HepG2 (cell line): ENCODE data around the gene ECM1. TPM values are rescaled to one million over a fixed set of nuclear protein-coding genes. Genes with fewer than 3 reads are reported as not detected.
A peak's percentile ranks its signal among the peaks of the same experiment; 100 is the strongest.

Source experiments
- AGO1 ChIP-seq: fragments of 200-400 bp; formaldehyde crosslinking; IDR thresholded peaks from 2 replicates; pipeline ENCODE4 v1.6.1; 2017; ENCODE audit warnings: mild to moderate bottlenecking, low read depth, low read length, moderate library complexity; ENCODE audit not compliant: poor library complexity, severe bottlenecking
- ARNTL ChIP-seq: sonication (generic); formaldehyde crosslinking; IDR thresholded peaks from 2 replicates; pipeline ENCODE4 v1.4.0; 2020; ENCODE audit warnings: mild to moderate bottlenecking, missing genetic modification reagents
- ATF3 ChIP-seq: sonication (generic); formaldehyde crosslinking; IDR thresholded peaks from 2 replicates; pipeline ENCODE4 v1.4.0; 2020; ENCODE audit warnings: missing genetic modification reagents
- GMEB2 ChIP-seq: IDR thresholded peaks from 2 replicates; pipeline ENCODE4 v1.6.1; 2016; ENCODE audit warnings: missing biosample characterization, missing genetic modification reagents, low read depth
- HOXA9 ChIP-seq: sonication (generic); formaldehyde crosslinking; IDR thresholded peaks from 2 replicates; pipeline ENCODE4 v1.8.1; 2022; ENCODE audit warnings: missing genetic modification reagents, mild to moderate bottlenecking, moderate library complexity, borderline replicate concordance
- KMT2A ChIP-seq: sonication (generic); formaldehyde crosslinking; IDR thresholded peaks from 2 replicates; pipeline ENCODE4 v1.4.0; 2020; ENCODE audit warnings: missing genetic modification reagents
- RCOR2 ChIP-seq: IDR thresholded peaks from 2 replicates; pipeline ENCODE4 v1.6.1; 2016; ENCODE audit warnings: missing biosample characterization, missing genetic modification reagents
- REPIN1 ChIP-seq: sonication (generic); formaldehyde crosslinking; IDR thresholded peaks from 2 replicates; pipeline ENCODE4 v1.8.0; 2022; ENCODE audit warnings: missing genetic modification reagents, low read depth, mild to moderate bottlenecking, borderline replicate concordance
- SMAD9 ChIP-seq: sonication (generic); formaldehyde crosslinking; IDR thresholded peaks from 2 replicates; pipeline ENCODE4 v1.5.1; 2020; ENCODE audit warnings: mild to moderate bottlenecking, missing genetic modification reagents
- TFDP1 ChIP-seq: IDR thresholded peaks from 2 replicates; pipeline ENCODE4 v1.6.1; 2016; ENCODE audit warnings: missing compliant biosample characterization, missing genetic modification reagents, borderline replicate concordance
- ZFP37 ChIP-seq: sonication (generic); formaldehyde crosslinking; IDR thresholded peaks from 2 replicates; pipeline ENCODE4 v1.4.0; 2020; ENCODE audit warnings: missing genetic modification reagents, borderline replicate concordance
- ZNF296 ChIP-seq: sonication (generic); formaldehyde crosslinking; conservative IDR thresholded peaks from 2 replicates; pipeline ENCODE4 v1.5.0; 2020; ENCODE audit warnings: mild to moderate bottlenecking, missing genetic modification reagents
- ZNF639 ChIP-seq: conservative IDR thresholded peaks from 2 replicates; pipeline ENCODE4 v1.6.1; 2018; ENCODE audit warnings: missing genetic modification reagents
- ZNF652 ChIP-seq: IDR thresholded peaks from 2 replicates; pipeline ENCODE4 v1.6.1; 2016; ENCODE audit warnings: low read depth, borderline replicate concordance
- polyA plus RNA-seq, 8 experiments: library from polyadenylated mRNA; depleted of rRNA in 3 of 8; stranded (reverse) in 7 of 8; unstranded in 1 of 8; fragments of >200 nt; fragmentation: Illumina TruSeq in 4 of 8; extraction: Trizol in 4 of 8; gene quantifications; 2 replicates each; pipeline versions ENCODE4 v1.2.1 to v1.2.3, GENCODE V29; 2011 to 2016; ENCODE audit warnings: low read depth in 4 of 8, missing spikeins in 1 of 8, mixed read lengths in 1 of 8; ENCODE audit not compliant: insufficient read depth in 1 of 8
- total RNA-seq, 5 experiments: library from RNA; depleted of rRNA; stranded (reverse); fragments of >200 nt; fragmentation: Illumina TruSeq; extraction: Trizol; gene quantifications; 2 replicates each; pipeline ENCODE4 v1.2.3, GENCODE V29; 2016; ENCODE audit warnings: low read depth in 1 of 5
- TF ChIP-seq, protein P1 (sequence below): sonication (generic); formaldehyde crosslinking; IDR thresholded peaks from 2 replicates; pipeline ENCODE4 v1.8.0; 2022; ENCODE audit warnings: mild to moderate bottlenecking, missing genetic modification reagents, borderline replicate concordance
- TF ChIP-seq, protein P2 (sequence below): sonication (generic); formaldehyde crosslinking; IDR thresholded peaks from 2 replicates; pipeline ENCODE4 v1.4.0; 2020; ENCODE audit warnings: missing genetic modification reagents
- TF ChIP-seq, protein P3 (sequence below): sonication (generic); formaldehyde crosslinking; IDR thresholded peaks from 2 replicates; pipeline ENCODE4 v1.4.0; 2020; ENCODE audit warnings: missing genetic modification reagents
- TF ChIP-seq, protein P4 (sequence below): sonication (generic); formaldehyde crosslinking; IDR thresholded peaks from 2 replicates; pipeline ENCODE4 v1.8.1; 2023; ENCODE audit warnings: missing genetic modification reagents, inconsistent platforms, borderline replicate concordance

The ECM1 gene
- total and polyA plus RNA-seq, 2 of the 13 experiments (the other 11 are each of a cell fraction or from before 2014, with no cell fraction given): 0.42 to 1.0 TPM

DNA sequence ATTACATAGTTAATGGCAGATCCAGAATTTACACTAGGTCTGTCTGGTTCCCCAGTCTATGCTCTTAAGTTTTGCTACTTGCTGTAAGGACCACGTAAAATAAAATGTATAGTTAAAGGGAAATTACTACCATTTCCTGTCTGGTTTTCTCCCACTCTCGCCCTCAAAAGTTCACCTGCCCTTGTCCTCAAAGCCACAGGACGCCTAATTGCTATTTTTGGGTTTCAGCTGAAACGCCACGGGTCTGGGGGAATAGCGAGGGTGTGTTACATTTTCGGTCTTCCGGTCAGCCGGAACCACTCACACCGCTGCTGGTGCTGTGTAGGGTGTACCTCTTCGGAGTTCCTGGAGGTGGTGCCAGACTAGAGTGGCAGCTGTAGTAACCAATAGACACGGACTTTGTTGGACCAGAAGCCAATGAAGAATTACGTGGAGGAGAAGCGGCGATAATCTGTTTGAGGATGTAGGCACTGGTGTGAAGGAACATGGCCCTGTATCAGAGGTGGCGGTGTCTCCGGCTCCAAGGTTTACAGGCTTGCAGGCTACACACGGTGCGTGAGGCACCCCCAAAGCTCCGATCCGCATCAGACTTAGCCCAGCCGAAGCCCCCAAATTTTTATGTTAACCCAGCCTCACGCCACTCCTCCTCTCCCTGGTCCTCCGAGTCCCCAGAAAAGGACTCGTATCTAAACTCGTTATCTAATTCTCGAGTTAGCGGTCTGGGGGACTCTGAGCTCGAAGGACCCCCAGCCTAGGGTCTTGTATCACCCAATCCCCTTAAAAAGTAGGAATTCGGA is 20.7 kb upstream of the ECM1 start, which contains the start of gene TARS2 (continued):
- TF ChIP-seq GMEB2 (CRISPR knock-in tag) (peak; percentile 62), ATF3 (CRISPR knock-in tag) (0 out of 2 replicates have a peak, but pooled peaks have one; percentile 30), ZNF296 (0 out of 2 replicates have a peak, but pooled peaks have one; percentile 54), KMT2A (CRISPR knock-in tag) (peak; percentile 97), REPIN1 (peak; percentile 97), RCOR2 (CRISPR knock-in tag) (0 out of 2 replicates have a peak, but pooled peaks have one; percentile 44), SMAD9 (0 out of 2 replicates have a peak, but pooled peaks have one; percentile 42), ARNTL (CRISPR knock-in tag) (no peak), TFDP1 (CRISPR knock-in tag) (peak; percentile 79; the same call in 1 of the 2 replicates), ZNF652 (CRISPR knock-in tag) (peak; percentile 32; the same call in 1 of the 2 replicates), AGO1 (no peak), HOXA9 (CRISPR knock-in tag) (no peak), ZNF639 (CRISPR knock-in tag) (peak; percentile 53; the same call in 1 of the 2 replicates), ZFP37 (CRISPR knock-in tag) (peak; percentile 70)
- TF ChIP-seq, protein P1, sequence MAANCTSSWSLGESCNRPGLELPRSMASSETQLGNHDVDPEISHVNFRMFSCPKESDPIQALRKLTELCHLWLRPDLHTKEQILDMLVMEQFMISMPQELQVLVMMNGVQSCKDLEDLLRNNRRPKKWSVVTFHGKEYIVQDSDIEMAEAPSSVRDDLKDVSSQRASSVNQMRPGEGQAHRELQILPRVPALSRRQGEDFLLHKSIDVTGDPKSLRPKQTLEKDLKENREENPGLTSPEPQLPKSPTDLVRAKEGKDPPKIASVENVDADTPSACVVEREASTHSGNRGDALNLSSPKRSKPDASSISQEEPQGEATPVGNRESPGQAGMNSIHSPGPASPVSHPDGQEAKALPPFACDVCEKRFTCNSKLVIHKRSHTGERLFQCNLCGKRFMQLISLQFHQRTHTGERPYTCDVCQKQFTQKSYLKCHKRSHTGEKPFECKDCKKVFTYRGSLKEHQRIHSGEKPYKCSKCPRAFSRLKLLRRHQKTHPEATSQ: peak; percentile 86
- TF ChIP-seq, protein P2, sequence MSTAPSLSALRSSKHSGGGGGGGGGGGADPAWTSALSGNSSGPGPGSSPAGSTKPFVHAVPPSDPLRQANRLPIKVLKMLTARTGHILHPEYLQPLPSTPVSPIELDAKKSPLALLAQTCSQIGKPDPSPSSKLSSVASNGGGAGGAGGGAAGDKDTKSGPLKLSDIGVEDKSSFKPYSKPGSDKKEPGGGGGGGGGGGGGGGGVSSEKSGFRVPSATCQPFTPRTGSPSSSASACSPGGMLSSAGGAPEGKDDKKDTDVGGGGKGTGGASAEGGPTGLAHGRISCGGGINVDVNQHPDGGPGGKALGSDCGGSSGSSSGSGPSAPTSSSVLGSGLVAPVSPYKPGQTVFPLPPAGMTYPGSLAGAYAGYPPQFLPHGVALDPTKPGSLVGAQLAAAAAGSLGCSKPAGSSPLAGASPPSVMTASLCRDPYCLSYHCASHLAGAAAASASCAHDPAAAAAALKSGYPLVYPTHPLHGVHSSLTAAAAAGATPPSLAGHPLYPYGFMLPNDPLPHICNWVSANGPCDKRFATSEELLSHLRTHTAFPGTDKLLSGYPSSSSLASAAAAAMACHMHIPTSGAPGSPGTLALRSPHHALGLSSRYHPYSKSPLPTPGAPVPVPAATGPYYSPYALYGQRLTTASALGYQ (CRISPR knock-in tag): peak; percentile 43; the same call in 1 of the 2 replicates
- TF ChIP-seq, protein P3, sequence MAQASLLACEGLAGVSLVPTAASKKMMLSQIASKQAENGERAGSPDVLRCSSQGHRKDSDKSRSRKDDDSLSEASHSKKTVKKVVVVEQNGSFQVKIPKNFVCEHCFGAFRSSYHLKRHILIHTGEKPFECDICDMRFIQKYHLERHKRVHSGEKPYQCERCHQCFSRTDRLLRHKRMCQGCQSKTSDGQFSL (CRISPR knock-in tag): peak; percentile 84
- TF ChIP-seq, protein P4, sequence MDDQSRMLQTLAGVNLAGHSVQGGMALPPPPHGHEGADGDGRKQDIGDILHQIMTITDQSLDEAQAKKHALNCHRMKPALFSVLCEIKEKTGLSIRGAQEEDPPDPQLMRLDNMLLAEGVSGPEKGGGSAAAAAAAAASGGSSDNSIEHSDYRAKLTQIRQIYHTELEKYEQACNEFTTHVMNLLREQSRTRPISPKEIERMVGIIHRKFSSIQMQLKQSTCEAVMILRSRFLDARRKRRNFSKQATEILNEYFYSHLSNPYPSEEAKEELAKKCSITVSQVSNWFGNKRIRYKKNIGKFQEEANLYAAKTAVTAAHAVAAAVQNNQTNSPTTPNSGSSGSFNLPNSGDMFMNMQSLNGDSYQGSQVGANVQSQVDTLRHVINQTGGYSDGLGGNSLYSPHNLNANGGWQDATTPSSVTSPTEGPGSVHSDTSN: peak; percentile 92; the same call in 1 of the 2 replicates
